Measurements from ENCODE around the gene GRM4.

DNA sequence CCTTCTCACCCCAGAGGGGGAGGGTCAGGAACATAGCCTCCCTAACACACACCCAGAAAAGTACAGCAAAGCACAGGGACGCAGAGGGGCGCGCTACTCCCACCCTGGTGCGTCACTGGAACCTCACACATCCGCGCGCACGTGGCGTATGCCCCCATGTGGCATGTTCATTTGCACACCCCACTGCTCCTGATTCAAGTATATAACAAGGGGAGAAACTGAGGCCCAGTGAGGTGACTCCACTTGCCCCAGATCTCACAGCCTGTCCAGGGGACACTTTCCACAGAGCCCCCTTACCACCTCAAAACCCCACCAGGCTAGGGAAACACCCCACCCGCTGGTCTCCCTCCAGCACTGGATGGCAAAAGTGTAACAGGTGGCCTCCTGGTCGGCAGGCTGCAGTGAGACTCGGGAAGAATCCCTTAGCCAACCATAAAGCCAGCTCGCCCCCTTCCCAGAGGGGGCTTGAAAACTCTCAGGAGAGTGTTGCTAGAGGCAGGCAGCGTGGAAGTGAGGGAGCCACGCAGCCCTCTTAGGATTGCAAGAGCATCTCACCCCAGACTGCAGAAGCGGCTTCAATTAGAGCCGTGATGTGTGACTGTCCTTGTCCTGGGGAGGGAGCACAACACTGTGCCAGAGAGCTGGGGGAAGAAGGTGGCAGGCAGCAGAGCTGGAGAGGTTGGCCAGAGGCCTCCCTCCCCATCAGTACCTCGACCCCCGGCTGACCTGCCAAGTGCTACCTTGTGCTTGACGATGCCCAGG is at the start of gene GRM4:
- no peak for TF ChIP-seq POLR2A (IDR thresholded peaks at IDR 0.05; ENCODE audit: low read length)
- no peak for TF ChIP-seq GATA1 (IDR thresholded peaks at IDR 0.05; ENCODE audit: low read depth, low read length)
